Erythroblast (primary cell): ENCODE results near the gene STXBP4.

Experiments used
- GATA1 ChIP-seq: IDR thresholded peaks from 2 replicates; pipeline ENCODE4 v1.6.1; 2011; ENCODE audit warnings: low read depth, mild to moderate bottlenecking, control low read depth, low read length, moderate library complexity
- POLR2A ChIP-seq: IDR thresholded peaks from 2 replicates; pipeline ENCODE4 v1.6.1; 2011; ENCODE audit warnings: mild to moderate bottlenecking, low read length

DNA sequence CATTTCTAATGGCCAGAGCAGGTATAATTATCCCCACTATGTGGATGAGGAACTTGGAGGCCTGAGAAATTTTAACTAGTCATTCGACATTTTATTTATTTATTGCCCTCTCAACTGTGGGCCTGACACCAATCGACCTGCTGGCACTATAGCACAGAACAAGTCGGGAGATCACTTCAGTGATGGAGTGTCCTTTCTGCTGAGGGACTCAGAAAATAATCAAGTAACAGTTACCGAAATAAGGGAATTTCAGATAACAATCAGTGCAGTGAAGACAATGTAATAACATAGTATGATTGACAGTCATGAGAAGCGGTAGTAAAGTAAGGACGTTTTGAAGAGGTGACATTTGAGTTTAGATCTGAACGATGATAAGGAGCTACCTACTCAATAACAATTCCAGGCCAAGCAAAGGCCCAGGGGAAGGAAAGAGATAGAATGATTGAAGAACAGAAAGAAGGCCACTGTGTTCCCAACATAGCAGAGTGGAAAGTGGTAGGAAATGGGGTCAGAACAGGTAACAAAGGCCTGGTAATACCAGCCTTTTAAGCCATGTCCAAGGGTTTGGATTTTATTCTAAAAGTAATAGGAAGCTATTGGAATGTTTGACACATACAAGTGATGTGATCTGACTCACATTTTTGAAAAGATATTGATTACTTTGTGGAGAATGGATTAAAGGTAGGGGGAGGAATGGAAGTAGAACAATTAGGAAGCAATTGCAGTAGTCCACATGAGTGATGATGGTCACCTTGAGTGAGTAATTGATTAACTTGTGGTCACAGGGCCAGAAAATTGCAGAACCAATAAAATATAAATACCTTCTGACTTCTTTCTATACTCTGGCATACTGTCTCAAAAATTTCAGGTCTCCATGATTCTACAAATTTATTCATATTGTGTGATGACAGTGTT, 1.4 kb downstream of the STXBP4 start:
- TF ChIP-seq POLR2A (no peak), GATA1 (no peak)
